Tibial artery (tissue), 4 donors: ENCODE data around the gene GLIS1.
A peak's percentile ranks its signal among the peaks of the same experiment; 100 is the strongest.

Source experiments
- DNase-seq, 2 donors: peaks; one replicate each; pipeline ENCODE4 v3.0.0-alpha.2; 2019
- H3K27ac ChIP-seq, 2 donors: fragments of 200-600 bp; sonication (generic) in 1 of 2; 1 replicate in 1 of 2; 2 replicates in 1 of 2; pipeline ENCODE4 v1.5.1; 2018 to 2019; ENCODE audit warnings: mild to moderate bottlenecking in 1 of 2
- H3K27me3 ChIP-seq, 2 donors: fragments of 200-600 bp; sonication (generic) in 1 of 2; one replicate each; pipeline versions ENCODE4 v1.5.1 to v1.6.0; 2016 to 2019
- H3K36me3 ChIP-seq, 3 donors: fragments of 200-600 bp; sonication (generic) in 2 of 3; one replicate each; pipeline ENCODE4 v1.5.1; 2016 to 2019; ENCODE audit warnings: mild to moderate bottlenecking in 2 of 3
- H3K4me1 ChIP-seq, 4 donors: fragments of 200-600 bp; sonication (generic) in 2 of 4; 1 replicate in 3 of 4; 2 replicates in 1 of 4; pipeline ENCODE4 v1.5.1; 2016 to 2019
- H3K4me3 ChIP-seq, 2 donors: fragments of 200-600 bp; sonication (generic) in 1 of 2; 1 replicate in 1 of 2; 2 replicates in 1 of 2; pipeline ENCODE4 v1.5.1; 2018 to 2019; ENCODE audit warnings: mild to moderate bottlenecking in 2 of 2
- H3K9me3 ChIP-seq, 3 donors: fragments of 200-600 bp; sonication (generic) in 1 of 3; one replicate each; pipeline ENCODE4 v1.5.1; 2016 to 2019
- intact Hi-C: fragments of 100-400 bp; cut with DNase I; formaldehyde crosslinking; loops from one replicate; pipeline ENCODE4 v1.15.0; 2023; ENCODE audit warnings: low total_unique reads
- TF ChIP-seq, protein P1 (sequence below), 2 experiments: fragments of 200-600 bp in 1 of 2; fragments of 450-650 bp in 1 of 2; IDR thresholded peaks; one replicate each; pipeline ENCODE4 v1.5.1; 2017 to 2019; ENCODE audit warnings: antibody characterized with exemption in 2 of 2, mild to moderate bottlenecking in 1 of 2, moderate library complexity in 1 of 2

Gene GLIS1

GRCh38 chr1:53627031-53627430 lies 111.9 kb downstream of the GLIS1 start:
- H3K27me3 ChIP-seq, result peaks cover 0 to 12% of the 10 kb centered on the region in 2 donors
- intact Hi-C loops, result no loop called here
- TF ChIP-seq, protein P1, sequence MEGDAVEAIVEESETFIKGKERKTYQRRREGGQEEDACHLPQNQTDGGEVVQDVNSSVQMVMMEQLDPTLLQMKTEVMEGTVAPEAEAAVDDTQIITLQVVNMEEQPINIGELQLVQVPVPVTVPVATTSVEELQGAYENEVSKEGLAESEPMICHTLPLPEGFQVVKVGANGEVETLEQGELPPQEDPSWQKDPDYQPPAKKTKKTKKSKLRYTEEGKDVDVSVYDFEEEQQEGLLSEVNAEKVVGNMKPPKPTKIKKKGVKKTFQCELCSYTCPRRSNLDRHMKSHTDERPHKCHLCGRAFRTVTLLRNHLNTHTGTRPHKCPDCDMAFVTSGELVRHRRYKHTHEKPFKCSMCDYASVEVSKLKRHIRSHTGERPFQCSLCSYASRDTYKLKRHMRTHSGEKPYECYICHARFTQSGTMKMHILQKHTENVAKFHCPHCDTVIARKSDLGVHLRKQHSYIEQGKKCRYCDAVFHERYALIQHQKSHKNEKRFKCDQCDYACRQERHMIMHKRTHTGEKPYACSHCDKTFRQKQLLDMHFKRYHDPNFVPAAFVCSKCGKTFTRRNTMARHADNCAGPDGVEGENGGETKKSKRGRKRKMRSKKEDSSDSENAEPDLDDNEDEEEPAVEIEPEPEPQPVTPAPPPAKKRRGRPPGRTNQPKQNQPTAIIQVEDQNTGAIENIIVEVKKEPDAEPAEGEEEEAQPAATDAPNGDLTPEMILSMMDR (IDR thresholded peaks at IDR 0.05), result no peak
- H3K9me3 ChIP-seq, result no peaks in the 10 kb centered on the region
- no peak overlapping the region for H3K4me3 ChIP-seq
- DNase-seq, result no peak
- H3K36me3 ChIP-seq, result no peaks in the 10 kb centered on the region
- H3K27ac ChIP-seq, result no peak overlapping the region
- H3K4me1 ChIP-seq, result no peaks in the 10 kb centered on the region

GRCh38 chr1:53626616-53627015 lies 112.3 kb downstream of the GLIS1 start:
- H3K27me3 ChIP-seq, result peaks cover 0 to 12% of the 10 kb centered on the region in 2 donors
- intact Hi-C loops, result no loop called here
- H3K36me3 ChIP-seq, result no peaks in the 10 kb centered on the region
- DNase-seq, result peak in 1 of 2 donors; percentile 43
- no peak overlapping the region for H3K4me3 ChIP-seq
- H3K4me1 ChIP-seq, result no peaks in the 10 kb centered on the region
- no peaks in the 10 kb centered on the region for H3K9me3 ChIP-seq
- TF ChIP-seq, protein P1 (IDR thresholded peaks at IDR 0.05), result no peak
- no peak overlapping the region for H3K27ac ChIP-seq

DNA sequence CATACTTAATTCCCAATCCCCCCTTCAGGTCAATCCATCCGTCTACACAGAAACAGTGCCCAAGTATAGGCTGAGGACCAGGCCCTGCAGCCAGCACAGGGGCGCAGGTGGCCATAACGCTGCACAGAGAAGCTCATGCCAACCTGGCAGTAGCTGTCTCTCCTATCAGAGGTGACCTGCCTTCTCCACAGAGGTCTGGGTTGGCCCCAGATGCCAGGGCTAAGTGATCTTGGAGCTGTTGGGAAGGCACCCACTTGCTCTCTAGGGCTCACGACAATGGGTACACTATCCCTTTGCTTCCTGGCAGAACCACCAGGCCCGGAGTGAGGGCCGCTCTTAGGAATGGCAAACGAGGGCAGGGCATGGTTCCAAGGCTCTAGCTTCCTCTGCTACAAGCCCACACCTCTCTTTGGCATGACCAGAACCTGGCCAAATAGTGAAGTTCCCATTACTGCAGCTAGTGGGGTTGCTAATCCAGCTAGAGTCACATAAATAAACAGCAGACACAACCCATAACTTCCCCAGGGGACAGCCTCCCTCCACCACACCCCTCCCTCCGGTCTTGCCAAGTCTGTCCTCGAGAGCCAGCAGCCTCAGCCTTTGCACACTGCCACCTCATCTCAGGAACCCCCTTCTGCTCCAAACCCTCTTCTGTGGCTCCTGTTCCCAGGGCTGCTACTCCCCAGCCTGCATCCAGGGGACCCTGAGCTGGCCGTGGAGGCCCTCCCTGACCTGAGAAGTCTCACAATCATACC lies 113.0 kb downstream of the GLIS1 start:
- H3K9me3 ChIP-seq, result no peaks in the 10 kb centered on the region
- no peaks in the 10 kb centered on the region for H3K4me1 ChIP-seq
- no peak overlapping the region for H3K4me3 ChIP-seq
- H3K27ac ChIP-seq, result no peak overlapping the region
- peak in 1 of 2 donors; percentile 59 for DNase-seq
- peaks cover 0 to 12% of the 10 kb centered on the region in 2 donors for H3K27me3 ChIP-seq
- TF ChIP-seq, protein P1 (IDR thresholded peaks at IDR 0.05), result no peak
- no peaks in the 10 kb centered on the region for H3K36me3 ChIP-seq
- intact Hi-C loops, result no loop called here

DNA sequence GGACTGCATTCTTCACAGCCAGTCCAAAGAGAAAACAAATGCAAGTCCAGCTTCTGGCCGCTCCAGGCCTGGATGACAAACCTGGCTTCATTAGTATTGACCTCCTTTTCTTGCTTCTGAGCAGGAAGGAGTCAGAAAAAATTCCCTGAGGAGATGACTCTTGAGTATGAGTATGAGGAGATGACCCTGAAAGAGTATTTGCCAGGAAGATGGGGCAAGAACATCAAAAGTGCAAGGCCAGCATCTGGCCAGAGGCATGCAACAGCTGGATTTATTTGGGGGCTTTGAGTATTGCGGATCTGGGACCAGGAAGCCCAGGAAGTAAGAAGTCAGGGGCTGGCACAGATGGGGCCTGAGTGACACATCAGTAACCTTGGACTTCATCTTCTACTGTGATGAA lies 113.9 kb downstream of the GLIS1 start:
- intact Hi-C loops, result no loop called here
- no peaks in the 10 kb centered on the region for H3K36me3 ChIP-seq
- H3K9me3 ChIP-seq, result no peaks in the 10 kb centered on the region
- H3K4me3 ChIP-seq, result no peak overlapping the region
- H3K27ac ChIP-seq, result no peak overlapping the region
- peaks cover 0 to 12% of the 10 kb centered on the region in 2 donors for H3K27me3 ChIP-seq
- no peaks in the 10 kb centered on the region for H3K4me1 ChIP-seq
- TF ChIP-seq, protein P1 (IDR thresholded peaks at IDR 0.05), result no peak
- peak; percentile 62 to 78 for DNase-seq

DNA sequence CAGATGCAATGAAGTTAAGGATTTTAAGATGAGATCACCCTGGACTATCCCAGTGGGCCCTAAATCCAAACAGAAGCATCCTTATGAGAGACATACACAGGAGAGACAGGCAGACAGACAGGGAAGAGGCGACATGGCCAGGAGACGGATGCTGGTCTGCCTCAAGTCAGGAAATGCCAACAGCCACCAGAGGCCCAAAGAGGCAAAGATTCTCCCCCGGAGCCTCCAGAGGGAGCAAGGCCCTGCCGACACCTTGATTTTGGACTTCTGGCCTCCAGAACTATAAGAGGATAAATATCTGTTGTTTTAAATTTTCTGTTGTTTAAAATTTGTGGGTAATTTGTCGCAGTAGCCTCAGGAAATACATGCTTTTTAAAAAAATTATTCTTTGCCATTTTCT lies 116.4 kb downstream of the GLIS1 start:
- TF ChIP-seq, protein P1 (IDR thresholded peaks at IDR 0.05), result no peak
- Histone ChIP-seq H3K36me3 (no peaks in the 10 kb centered on the region), H3K4me3 (no peak overlapping the region), H3K4me1 (no peaks in the 10 kb centered on the region), H3K9me3 (no peaks in the 10 kb centered on the region), H3K27ac (no peak overlapping the region), H3K27me3 (peaks cover 0 to 5% of the 10 kb centered on the region in 2 donors)
- DNase-seq, result peak in 1 of 2 donors; percentile 33
- intact Hi-C loops, result no loop called here
